GM06990 (cell line): ENCODE results near the gene KATNB1.

Source experiments
- DNase-seq: peaks from one replicate; pipeline ENCODE4 v3.0.0-alpha.2; 2011; ENCODE audit not compliant: insufficient read length; ENCODE audit errors: extremely low read depth
- H3K27me3 ChIP-seq: replicated peaks from 2 replicates; pipeline ENCODE4 v1.6.0; 2011; ENCODE audit warnings: low read length; ENCODE audit not compliant: control insufficient read depth, insufficient read depth
- H3K36me3 ChIP-seq: 2 replicates; pipeline ENCODE4 v1.5.1; 2011; ENCODE audit warnings: low read length; ENCODE audit not compliant: control insufficient read depth, insufficient read depth
- H3K4me3 ChIP-seq: replicated peaks from 2 replicates; pipeline ENCODE4 v1.5.1; 2011; ENCODE audit warnings: low read depth, mild to moderate bottlenecking, control low read depth, low read length
- CTCF ChIP-seq: IDR thresholded peaks from 2 replicates; pipeline ENCODE4 v1.5.1; 2011; ENCODE audit warnings: low read length, control low read depth, mild to moderate bottlenecking, inconsistent platforms; ENCODE audit not compliant: insufficient read depth, poor library complexity, severe bottlenecking

KATNB1 gene

GRCh38 chr16:57748596-57748995, 13.0 kb downstream of the KATNB1 start:
- Histone ChIP-seq H3K27me3 (no peaks in the 10 kb centered on the region), H3K36me3 (peaks cover 5% of the 10 kb centered on the region), H3K4me3 (no peak overlapping the region)
- DNase-seq, result no peak
- no peak for TF ChIP-seq CTCF

- no peaks in the 10 kb centered on the region for H3K27me3 ChIP-seq
- DNase-seq, result no peak
- no peak overlapping the region for H3K4me3 ChIP-seq
- peaks cover 5% of the 10 kb centered on the region for H3K36me3 ChIP-seq
- no peak for TF ChIP-seq CTCF
Observed at GRCh38 chr16:57749101-57749692, 13.6 kb downstream of the KATNB1 start.

GRCh38 chr16:57749856-57750452, 14.4 kb downstream of the KATNB1 start:
- no peak for TF ChIP-seq CTCF
- Histone ChIP-seq H3K27me3 (no peaks in the 10 kb centered on the region), H3K4me3 (no peak overlapping the region), H3K36me3 (peaks cover 5% of the 10 kb centered on the region)
- no peak for DNase-seq

- Histone ChIP-seq H3K4me3 (no peak overlapping the region), H3K36me3 (peaks cover 8% of the 10 kb centered on the region), H3K27me3 (no peaks in the 10 kb centered on the region)
- no peak for DNase-seq
- no peak for TF ChIP-seq CTCF
Observed at GRCh38 chr16:57750796-57751538, 15.4 kb downstream of the KATNB1 start.

- no peak for TF ChIP-seq CTCF
- Histone ChIP-seq H3K27me3 (no peaks in the 10 kb centered on the region), H3K36me3 (peaks cover 8% of the 10 kb centered on the region), H3K4me3 (no peak overlapping the region)
- DNase-seq, result no peak
Observed at GRCh38 chr16:57751539-57752202, 16.1 kb downstream of the KATNB1 start.
